GM12874 (cell line): ENCODE measurements around the gene RIMS4.

ENCODE experiments used
- CTCF ChIP-seq: IDR thresholded peaks from 2 replicates; pipeline ENCODE4 v1.5.1; 2011; ENCODE audit warnings: low read depth, mild to moderate bottlenecking, control low read depth, low read length, moderate library complexity; ENCODE audit not compliant: insufficient read depth

The RIMS4 gene

GRCh38 chr20:44830523-44830922, 20.2 kb upstream of the RIMS4 start:
- no peak for TF ChIP-seq CTCF

- TF ChIP-seq CTCF, result no peak
These were observed 19.3 kb upstream of the RIMS4 start for GRCh38 chr20:44829688-44830087.

GRCh38 chr20:44828640-44829039, 18.3 kb upstream of the RIMS4 start:
- TF ChIP-seq CTCF, result no peak

- TF ChIP-seq CTCF, result no peak
These were observed 17.1 kb upstream of the RIMS4 start for GRCh38 chr20:44827401-44827800.

GRCh38 chr20:44819936-44820335, 9.6 kb upstream of the RIMS4 start:
- TF ChIP-seq CTCF, result no peak

- no peak for TF ChIP-seq CTCF
These were observed 7.0 kb upstream of the RIMS4 start for GRCh38 chr20:44817143-44817910.

GRCh38 chr20:44814937-44815336, 4.6 kb upstream of the RIMS4 start:
- TF ChIP-seq CTCF, result no peak
